IMR-90 (cell line): ENCODE data around the gene CCDC97. TPM values are rescaled to one million over a fixed set of nuclear protein-coding genes. Genes with fewer than 3 reads are reported as not detected.

Experiments used
- ATAC-seq: fragments of 200-7000 bp; cut with Tn5 transposase; 2 replicates; pipeline ENCODE4 v1.9.1; 2020; ENCODE audit warnings: low read depth, mild to moderate bottlenecking, moderate library complexity
- BruUV-seq: library from RNA; stranded (reverse); fragments of 400-500 nt; replicated peaks from 2 replicates; lab custom pipeline; 2021; lab: Mats Ljungman, UMichigan
- CTCF ChIA-PET: fragments of 300-600 bp; formaldehyde crosslinking; extraction: SDS; loops from one replicate; lab custom pipeline; 2021; ENCODE audit warnings: antibody characterized with exemption; lab: Yijun Ruan, JAX
- POLR2A ChIA-PET: fragments of 300-600 bp; sonication (Branson Sonifier 250); formaldehyde crosslinking; loops from one replicate; lab custom pipeline; 2022; ENCODE audit warnings: antibody characterized with exemption; ENCODE audit not compliant: unreplicated experiment; lab: Charles Lee
- DNase-seq: peaks from one replicate; pipeline ENCODE4 v3.0.0; 2013
- H2AFZ ChIP-seq: replicated peaks from 2 replicates; pipeline ENCODE3; 2013; ENCODE audit warnings: low read length, mild to moderate bottlenecking; ENCODE audit not compliant: poor library complexity
- H2AK5ac ChIP-seq: 2 replicates; pipeline ENCODE4 v1.6.1; 2013; ENCODE audit warnings: low read depth, low read length, inconsistent platforms
- H2AK9ac ChIP-seq: replicated peaks from 2 replicates; pipeline ENCODE3; 2013; ENCODE audit warnings: mild to moderate bottlenecking, low read depth, low read length, moderate library complexity; ENCODE audit not compliant: poor library complexity
- H2BK120ac ChIP-seq: 2 replicates; pipeline ENCODE4 v1.6.1; 2013; ENCODE audit warnings: low read depth, low read length, inconsistent platforms
- H2BK15ac ChIP-seq: 3 replicates; pipeline ENCODE4 v1.6.1; 2013; ENCODE audit warnings: low read depth, low read length, inconsistent platforms
- H2BK20ac ChIP-seq: 2 replicates; pipeline ENCODE4 v1.6.1; 2013; ENCODE audit warnings: low read depth, mild to moderate bottlenecking, inconsistent platforms, low read length, moderate library complexity
- H2BK5ac ChIP-seq: 2 replicates; pipeline ENCODE4 v1.6.1; 2013; ENCODE audit warnings: mild to moderate bottlenecking, low read depth, low read length, inconsistent platforms; ENCODE audit not compliant: poor library complexity, severe bottlenecking
- H3K14ac ChIP-seq: replicated peaks from 2 replicates; pipeline ENCODE4 v1.6.1; 2013; ENCODE audit warnings: low read depth, low read length, inconsistent platforms
- H3K18ac ChIP-seq: 2 replicates; pipeline ENCODE4 v1.6.1; 2013; ENCODE audit warnings: low read depth, low read length, control low read depth
- H3K23ac ChIP-seq: 2 replicates; pipeline ENCODE4 v1.6.1; 2013; ENCODE audit warnings: low read depth, low read length, inconsistent platforms
- H3K27ac ChIP-seq: 2 replicates; pipeline ENCODE4 v1.5.1; 2013; ENCODE audit warnings: mild to moderate bottlenecking, control low read depth, low read length; ENCODE audit not compliant: insufficient read depth
- H3K27me3 ChIP-seq: 2 replicates; pipeline ENCODE4 v1.6.1; 2013; ENCODE audit warnings: low read length; ENCODE audit not compliant: control insufficient read depth, insufficient read depth
- H3K36me3 ChIP-seq: 2 replicates; pipeline ENCODE4 v1.6.1; 2013; ENCODE audit warnings: low read length, mixed read lengths; ENCODE audit not compliant: control insufficient read depth, insufficient read depth
- H3K4ac ChIP-seq: 2 replicates; pipeline ENCODE4 v1.6.1; 2013; ENCODE audit warnings: low read depth, low read length, inconsistent platforms
- H3K4me1 ChIP-seq: 2 replicates; pipeline ENCODE4 v1.6.1; 2013; ENCODE audit warnings: low read length, mixed read lengths; ENCODE audit not compliant: control insufficient read depth, insufficient read depth
- H3K4me2 ChIP-seq: 2 replicates; pipeline ENCODE4 v1.6.1; 2013; ENCODE audit warnings: low read depth, mild to moderate bottlenecking, control low read depth, low read length, moderate library complexity
- H3K4me3 ChIP-seq: 2 replicates; pipeline ENCODE4 v1.5.1; 2013; ENCODE audit warnings: low read depth, mild to moderate bottlenecking, control low read depth, low read length, moderate library complexity; ENCODE audit not compliant: insufficient read depth
- H3K56ac ChIP-seq: 2 replicates; pipeline ENCODE4 v1.6.1; 2013; ENCODE audit warnings: low read length, inconsistent platforms; ENCODE audit not compliant: insufficient read depth; ENCODE audit errors: extremely low read depth
- H3K79me1 ChIP-seq, 2 experiments: 2 replicates each; pipeline ENCODE4 v1.6.1; 2013; ENCODE audit warnings: low read length in 2 of 2, inconsistent platforms in 1 of 2, low read depth in 1 of 2
- H3K9ac ChIP-seq: 2 replicates; pipeline ENCODE4 v1.6.1; 2013; ENCODE audit warnings: low read depth, low read length, control low read depth
- H3K9me1 ChIP-seq: 2 replicates; pipeline ENCODE4 v1.6.1; 2013; ENCODE audit warnings: low read length, inconsistent platforms; ENCODE audit not compliant: insufficient read depth
- H3K9me3 ChIP-seq: 2 replicates; pipeline ENCODE4 v1.6.1; 2013; ENCODE audit warnings: low read length; ENCODE audit not compliant: control insufficient read depth, insufficient read depth
- H4K20me1 ChIP-seq: 2 replicates; pipeline ENCODE4 v1.6.1; 2013; ENCODE audit warnings: low read length, inconsistent platforms; ENCODE audit not compliant: insufficient read depth
- H4K5ac ChIP-seq: 2 replicates; pipeline ENCODE4 v1.6.1; 2013; ENCODE audit warnings: mild to moderate bottlenecking, low read depth, low read length, control low read depth
- H4K8ac ChIP-seq, 2 experiments: 2 replicates each; pipeline ENCODE4 v1.6.1; 2013; ENCODE audit warnings: low read depth in 2 of 2, low read length in 2 of 2, control low read depth in 1 of 2, inconsistent platforms in 1 of 2
- H4K91ac ChIP-seq: 2 replicates; pipeline ENCODE4 v1.6.1; 2013; ENCODE audit warnings: low read depth, low read length, inconsistent platforms; ENCODE audit not compliant: insufficient read depth
- BHLHE40 ChIP-seq: fragments of 150-350 bp; IDR thresholded peaks from 2 replicates; pipeline ENCODE4 v1.6.1; 2016; ENCODE audit warnings: mild to moderate bottlenecking, low read depth, low read length
- FOS ChIP-seq: fragments of 150-350 bp; IDR thresholded peaks from 2 replicates; pipeline ENCODE4 v1.6.1; 2016; ENCODE audit warnings: low read depth, low read length
- MAZ ChIP-seq: IDR thresholded peaks from 2 replicates; pipeline ENCODE4 v1.6.1; 2012; ENCODE audit warnings: low read depth, mild to moderate bottlenecking, low read length, improper control_type of control experiment, moderate library complexity, borderline replicate concordance
- NFE2L2 ChIP-seq: fragments of 150-350 bp; IDR thresholded peaks from 2 replicates; pipeline ENCODE4 v1.6.1; 2016; ENCODE audit warnings: low read depth, mild to moderate bottlenecking, low read length
- WGBS, 2 experiments: methylation state at CpG; one replicate each; pipeline versions ENCODE4 v1.1.5 to v1.1.7; 2013; ENCODE audit warnings: missing lambda C conversion rate in 2 of 2; ENCODE audit not compliant: insufficient read length in 1 of 2; ENCODE audit errors: extremely low coverage in 2 of 2; 5-methylcytosine and 5-hydroxymethylcytosine counted together
- dilution Hi-C: fragments of 300-500 bp; cut with HindIII; formaldehyde crosslinking; loops from one replicate; pipeline ENCODE4 v1.14.3; 2018; ENCODE audit warnings: low sequenced_read_pairs; ENCODE audit not compliant: unreplicated experiment
- in situ Hi-C: fragments of 300-500 bp; cut with MboI; formaldehyde crosslinking; loops from 3 replicates; pipeline ENCODE4 v1.14.3; 2019; ENCODE audit warnings: low sequenced_read_pairs, inconsistent platforms, mixed read lengths
- intact Hi-C: fragments of 100-400 bp; cut with micrococcal nuclease; formaldehyde crosslinking; loops from 2 replicates; pipeline ENCODE4 v1.10.0; 2022
- polyA plus RNA-seq, 3 experiments: library from polyadenylated mRNA; depleted of rRNA; stranded (reverse); fragments of >200 nt; gene quantifications; 2 replicates each; pipeline ENCODE4 v1.2.3, GENCODE V29; 2012; ENCODE audit warnings: low replicate concordance in 1 of 3
- total RNA-seq: library from RNA; depleted of rRNA; stranded (reverse); fragments of >200 nt; gene quantifications from 2 replicates; pipeline ENCODE4 v1.2.3, GENCODE V29; 2012
- TF ChIP-seq, protein P1 (sequence below): fragments of 150-350 bp; IDR thresholded peaks from 2 replicates; pipeline ENCODE4 v1.6.1; 2017; ENCODE audit warnings: mild to moderate bottlenecking, antibody characterized with exemption, low read length, low read depth

CCDC97 gene
- total and polyA plus RNA-seq, 2 of the 4 experiments (the other 2 are of a cell fraction) = 4.1 to 11.0 TPM

DNA sequence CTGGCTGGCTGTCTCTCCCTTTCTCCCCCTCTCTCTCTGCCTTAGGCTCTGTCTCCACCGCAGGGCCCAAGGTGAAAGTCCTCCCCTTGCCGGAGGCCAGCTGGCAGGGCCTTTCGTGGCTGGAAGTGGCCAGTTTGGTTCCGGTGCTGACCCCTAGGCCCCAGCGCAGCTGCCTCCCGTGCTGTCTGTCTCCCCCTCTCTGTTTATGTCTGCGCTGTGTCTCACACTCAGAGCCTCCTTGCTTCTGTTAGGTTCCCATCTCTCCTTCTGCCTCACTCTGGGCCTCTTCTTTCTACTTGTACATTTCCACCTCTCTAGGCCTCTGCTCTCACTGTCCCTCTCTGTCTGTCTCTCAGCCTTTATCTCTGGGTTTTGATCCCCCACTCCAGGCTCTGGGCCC lies 13.1 kb downstream of the CCDC97 start:
- Histone ChIP-seq H3K27ac (peak overlapping the region; percentile 93), H2BK15ac (peak overlapping the region; percentile 89; the same call in 2 of the 3 replicates), H2AFZ (peak overlapping the region; percentile 25), H3K27me3 (no peaks in the 10 kb centered on the region), H4K20me1 (peaks cover 66% of the 10 kb centered on the region), H3K9me1 (peaks cover 35% of the 10 kb centered on the region), H2BK20ac (peak overlapping the region; percentile 66), H3K36me3 (peaks cover 39% of the 10 kb centered on the region), H2BK120ac (peak overlapping the region; percentile 88), H2AK9ac (peak overlapping the region; percentile 92), H3K79me1 (peaks cover 17 to 77% of the 10 kb centered on the region in 2 experiments), H3K14ac (peak overlapping the region; percentile 62), H3K9me3 (no peaks in the 10 kb centered on the region), H4K91ac (peak overlapping the region; percentile 78), H3K4me3 (no peak overlapping the region), H4K5ac (peak overlapping the region; percentile 46), H2BK5ac (peak overlapping the region; percentile 88), H3K56ac (peak overlapping the region; percentile 90), H4K8ac (peak overlapping the region; percentile 70 to 72), H3K18ac (peak overlapping the region; percentile 74), H2AK5ac (peak overlapping the region; percentile 98), H3K4ac (peak overlapping the region; percentile 89), H3K23ac (peak overlapping the region; percentile 43), H3K9ac (peak overlapping the region; percentile 51), H3K4me1 (peaks cover 54% of the 10 kb centered on the region), H3K4me2 (peak overlapping the region; percentile 36)
- in situ Hi-C loops (no loop called here), dilution Hi-C loops (no loop called here), intact Hi-C loops (loop anchor here (1.0 kb wide), 2 partner anchors 24 to 29 kb away; no protein-coding TSS in a partner anchor)
- DNase-seq = peak; percentile 92
- no TSS peak for BruUV-seq
- peak; percentile 53 for TF ChIP-seq MAZ
- peak; percentile 95 for TF ChIP-seq BHLHE40
- TF ChIP-seq NFE2L2 = peak; percentile 31; the same call in 1 of the 2 replicates
- TF ChIP-seq FOS = peak; percentile 60; the same call in 1 of the 2 replicates
- TF ChIP-seq, protein P1, sequence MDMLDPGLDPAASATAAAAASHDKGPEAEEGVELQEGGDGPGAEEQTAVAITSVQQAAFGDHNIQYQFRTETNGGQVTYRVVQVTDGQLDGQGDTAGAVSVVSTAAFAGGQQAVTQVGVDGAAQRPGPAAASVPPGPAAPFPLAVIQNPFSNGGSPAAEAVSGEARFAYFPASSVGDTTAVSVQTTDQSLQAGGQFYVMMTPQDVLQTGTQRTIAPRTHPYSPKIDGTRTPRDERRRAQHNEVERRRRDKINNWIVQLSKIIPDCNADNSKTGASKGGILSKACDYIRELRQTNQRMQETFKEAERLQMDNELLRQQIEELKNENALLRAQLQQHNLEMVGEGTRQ = no peak; the same call in 1 of the 2 replicates
- peak; percentile 45 for ATAC-seq
- CTCF ChIA-PET = interaction anchor here (1.0 kb wide), 1 partner anchor 109 kb away, joined by 3 read pairs; no protein-coding TSS in a partner anchor
- POLR2A ChIA-PET = interaction anchor here (0.9 kb wide), 1 partner anchor 29 kb away, joined by 3 read pairs; no protein-coding TSS in a partner anchor
- WGBS, 2 experiments = 0% methylated on average over 7 of the region's 7 CpGs; no CpG with 5 or more reads in 1 of the 2 experiments
